Stimulated activated CD4-positive, alpha-beta T cell treated with anti-CD3 and anti-CD28 coated beads, Interleukin-12 subunit alpha, Interleukin-12 subunit beta, amount 100 ng/mL, for 24 hours (primary cell): ENCODE measurements around the gene CEBPB.
"Not testable (repeated sequence)": the region's sequence is repeated elsewhere in the genome, so short reads cannot be mapped to it uniquely, and the experiment has no call there.

Source experiments
- DNase-seq, 2 experiments: peaks; one replicate each; pipeline ENCODE4 v3.0.0-alpha.2; 2020; ENCODE audit warnings: low read depth in 2 of 2

Gene CEBPB

GRCh38 chr20:50169329-50169823, 21.3 kb upstream of the CEBPB start:
- peak; percentile 63 to 79 for DNase-seq

- no peak for DNase-seq
Observed at GRCh38 chr20:50170549-50171220, 19.9 kb upstream of the CEBPB start.

- no peak for DNase-seq
Observed at GRCh38 chr20:50172347-50173013, 18.1 kb upstream of the CEBPB start.

GRCh38 chr20:50174456-50174855, 16.2 kb upstream of the CEBPB start:
- DNase-seq, result no peak

- no peak for DNase-seq
Observed at GRCh38 chr20:50175938-50176933, 14.4 kb upstream of the CEBPB start.

- not testable (repeated sequence) for DNase-seq
Observed at GRCh38 chr20:50178672-50179071, 12.0 kb upstream of the CEBPB start.

GRCh38 chr20:50181344-50181743, 9.3 kb upstream of the CEBPB start:
- DNase-seq, result no peak

- DNase-seq, result no peak
Observed at GRCh38 chr20:50182346-50182745, 8.3 kb upstream of the CEBPB start.

GRCh38 chr20:50185426-50185825, 5.2 kb upstream of the CEBPB start:
- DNase-seq, result no peak

- peak; percentile 70 to 96 for DNase-seq
Observed at GRCh38 chr20:50186151-50186885, 4.3 kb upstream of the CEBPB start.

GRCh38 chr20:50186987-50187402, 3.6 kb upstream of the CEBPB start:
- DNase-seq, result no peak

- DNase-seq, result no peak
Observed at GRCh38 chr20:50187403-50188051, 3.1 kb upstream of the CEBPB start.

GRCh38 chr20:50188287-50188688, 2.3 kb upstream of the CEBPB start:
- DNase-seq, result no peak

- no peak for DNase-seq
Observed at GRCh38 chr20:50188879-50189680, 1.6 kb upstream of the CEBPB start.

GRCh38 chr20:50189681-50190250, 864 bp upstream of the CEBPB start:
- DNase-seq, result no peak

GRCh38 chr20:50191065-50191543, 474 bp downstream of the CEBPB start:
- DNase-seq, result peak; percentile 33 to 53

GRCh38 chr20:50191544-50192363, 1.1 kb downstream of the CEBPB start:
- peak; percentile 21 to 36 for DNase-seq

- DNase-seq, result peak; percentile 64 to 74
Observed at GRCh38 chr20:50192364-50193198, 2.0 kb downstream of the CEBPB start.
